ENCODE data around the gene YY1. TPM values are rescaled to one million over a fixed set of nuclear protein-coding genes. Genes with fewer than 3 reads are reported as not detected.
"Not testable (repeated sequence)": the region's sequence is repeated elsewhere in the genome, so short reads cannot be mapped to it uniquely, and the experiment has no call there.

The YY1 gene
- total RNA-seq, 1 donor from 2014 or later = 58.9 TPM

DNA sequence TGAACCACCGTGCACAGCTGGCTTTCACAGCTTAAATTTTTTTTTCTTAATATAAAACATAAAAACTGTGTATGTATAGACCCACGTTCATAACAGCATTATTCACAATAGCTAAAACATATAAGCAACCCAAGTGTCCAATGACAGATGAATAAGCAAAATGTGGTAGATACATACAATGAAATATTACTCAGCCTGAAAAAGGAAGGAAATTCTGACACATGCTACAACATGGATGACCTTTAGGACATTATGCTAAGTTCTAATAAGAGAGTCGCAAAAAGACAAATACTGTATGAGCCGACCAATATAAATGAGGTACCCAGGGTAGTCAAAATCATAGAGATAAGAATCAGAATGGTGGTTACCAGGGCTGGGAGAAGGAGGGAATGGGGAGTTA is 13.8 kb upstream of the YY1 start:
- Histone ChIP-seq H3F3A (ENCODE audit: low read depth) (peaks cover 54% of the 10 kb centered on the region), H3K36me3 (no peaks in the 10 kb centered on the region), H2AFZ (replicated peaks) (no peak overlapping the region), H3K4me2 (peak overlapping the region; percentile 73), H3K27me3 (no peaks in the 10 kb centered on the region), H3K9me3 (ENCODE audit: low read depth) (no peaks in the 10 kb centered on the region), H3K79me2 (ENCODE audit: low read depth) (peaks cover 92% of the 10 kb centered on the region), H3K4me3 (no peak overlapping the region), H3K9ac (no peak overlapping the region), H3K4me1 (peaks cover 39% of the 10 kb centered on the region), H3K27ac (no peak overlapping the region), H4K20me1 (ENCODE audit: low read depth) (peaks cover 85% of the 10 kb centered on the region)
- Mint-ChIP-seq H3K36me3 (peaks cover 12% of the 10 kb centered on the region), H3K9me3 (no peaks in the 10 kb centered on the region), H3K27me3 (ENCODE audit: insufficient read depth, low read depth) (peaks cover 2% of the 10 kb centered on the region), H3K27ac (no peak overlapping the region), H3K4me3 (no peak overlapping the region), H3K4me1 (peaks cover 3% of the 10 kb centered on the region)
- no peak for DNase-seq (ENCODE audit: low spot score)
- TF ChIP-seq CTCF (IDR thresholded peaks at IDR 0.05) (no peak), EZH2phosphoT487 (IDR thresholded peaks at IDR 0.05) (no peak), EZH2 (IDR thresholded peaks at IDR 0.05) (no peak)

DNA sequence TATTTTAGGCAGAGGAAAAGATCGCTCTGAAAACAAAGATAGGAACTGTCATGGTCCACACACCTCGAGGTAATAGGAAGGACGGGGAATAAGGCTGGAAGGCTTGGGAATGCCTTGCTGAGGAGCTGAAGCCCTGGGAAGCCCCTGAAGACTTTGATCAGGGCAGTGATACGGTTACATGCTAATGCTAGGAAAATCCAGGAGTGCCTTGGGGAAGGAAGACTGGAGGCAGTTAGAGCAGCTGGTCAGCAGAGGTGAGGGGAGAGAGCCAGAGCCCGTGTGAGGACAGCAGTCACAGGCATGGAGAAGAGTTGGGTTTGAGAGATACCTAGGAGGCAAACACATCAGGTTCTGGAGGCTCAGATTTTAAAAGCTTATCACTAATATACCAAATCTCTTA is 8.6 kb upstream of the YY1 start:
- H3K9ac ChIP-seq = no peak overlapping the region
- DNase-seq (ENCODE audit: low spot score) = no peak
- peaks cover 10% of the 10 kb centered on the region for H3K4me1 Mint-ChIP-seq
- no peak overlapping the region for H3K4me3 ChIP-seq
- no peak for TF ChIP-seq CTCF (IDR thresholded peaks at IDR 0.05)
- no peak for TF ChIP-seq EZH2 (IDR thresholded peaks at IDR 0.05)
- no peak for TF ChIP-seq EZH2phosphoT487 (IDR thresholded peaks at IDR 0.05)
- H3K4me1 ChIP-seq = no peaks in the 10 kb centered on the region
- H3K36me3 ChIP-seq = no peaks in the 10 kb centered on the region
- H3K4me3 Mint-ChIP-seq = no peak overlapping the region
- H3F3A ChIP-seq (ENCODE audit: low read depth) = peaks cover 2% of the 10 kb centered on the region
- H3K27me3 ChIP-seq = no peaks in the 10 kb centered on the region
- H3K9me3 Mint-ChIP-seq = no peaks in the 10 kb centered on the region
- peaks cover 100% of the 10 kb centered on the region for H3K79me2 ChIP-seq (ENCODE audit: low read depth)
- peaks cover 98% of the 10 kb centered on the region for H4K20me1 ChIP-seq (ENCODE audit: low read depth)
- H3K4me2 ChIP-seq = no peak overlapping the region
- H3K27ac Mint-ChIP-seq = no peak overlapping the region
- peaks cover 14% of the 10 kb centered on the region for H3K36me3 Mint-ChIP-seq
- H3K27ac ChIP-seq = no peak overlapping the region
- H2AFZ ChIP-seq (replicated peaks) = no peak overlapping the region
- H3K9me3 ChIP-seq (ENCODE audit: low read depth) = no peaks in the 10 kb centered on the region
- peaks cover 2% of the 10 kb centered on the region for H3K27me3 Mint-ChIP-seq (ENCODE audit: insufficient read depth, low read depth)

GRCh38 chr14:100234511-100234910 is 4.4 kb upstream of the YY1 start:
- Mint-ChIP-seq H3K27ac (no peak overlapping the region), H3K4me3 (no peak overlapping the region), H3K36me3 (peaks cover 4% of the 10 kb centered on the region), H3K9me3 (no peaks in the 10 kb centered on the region), H3K4me1 (peaks cover 24% of the 10 kb centered on the region), H3K27me3 (ENCODE audit: insufficient read depth, low read depth) (peaks cover 5% of the 10 kb centered on the region)
- no peaks in the 10 kb centered on the region for H3K9me3 ChIP-seq (ENCODE audit: low read depth)
- H3K4me1 ChIP-seq = peaks cover 9% of the 10 kb centered on the region
- peaks cover 94% of the 10 kb centered on the region for H3K79me2 ChIP-seq (ENCODE audit: low read depth)
- H3K9ac ChIP-seq = no peak overlapping the region
- H3K36me3 ChIP-seq = no peaks in the 10 kb centered on the region
- peaks cover 86% of the 10 kb centered on the region for H4K20me1 ChIP-seq (ENCODE audit: low read depth)
- peaks cover 19% of the 10 kb centered on the region for H3F3A ChIP-seq (ENCODE audit: low read depth)
- H3K4me2 ChIP-seq = no peak overlapping the region
- no peak overlapping the region for H2AFZ ChIP-seq (replicated peaks)
- H3K27ac ChIP-seq = no peak overlapping the region
- no peak for DNase-seq (ENCODE audit: low spot score)
- no peak overlapping the region for H3K4me3 ChIP-seq
- no peaks in the 10 kb centered on the region for H3K27me3 ChIP-seq
- TF ChIP-seq CTCF (IDR thresholded peaks at IDR 0.05) (no peak), EZH2phosphoT487 (IDR thresholded peaks at IDR 0.05) (no peak), EZH2 (IDR thresholded peaks at IDR 0.05) (no peak)

- H3K27ac ChIP-seq; H3K9ac ChIP-seq; H3K27me3 ChIP-seq; H3K9me3 Mint-ChIP-seq; DNase-seq (ENCODE audit: low spot score); H3K27ac Mint-ChIP-seq; H3K36me3 Mint-ChIP-seq; H3K27me3 Mint-ChIP-seq (ENCODE audit: insufficient read depth, low read depth); H3K36me3 ChIP-seq; H2AFZ ChIP-seq (replicated peaks); H3K9me3 ChIP-seq (ENCODE audit: low read depth): not testable (repeated sequence)
- Histone ChIP-seq H3F3A (ENCODE audit: low read depth) (peaks cover 33% of the 10 kb centered on the region), H3K4me1 (peaks cover 14% of the 10 kb centered on the region), H4K20me1 (ENCODE audit: low read depth) (peaks cover 78% of the 10 kb centered on the region), H3K4me2 (peak overlapping the region; percentile 91), H3K4me3 (peak overlapping the region; percentile 92), H3K79me2 (ENCODE audit: low read depth) (peaks cover 90% of the 10 kb centered on the region)
- Mint-ChIP-seq H3K4me1 (peaks cover 31% of the 10 kb centered on the region), H3K4me3 (peak overlapping the region; percentile 97)
Observed at GRCh38 chr14:100236271-100236818, 2.6 kb upstream of the YY1 start.

Measured in neural progenitor cell (in vitro differentiated cells).